Measurements from ENCODE around the gene NINJ1. TPM values are rescaled to one million over a fixed set of nuclear protein-coding genes. Genes with fewer than 3 reads are reported as not detected.

NINJ1 gene, protein sequence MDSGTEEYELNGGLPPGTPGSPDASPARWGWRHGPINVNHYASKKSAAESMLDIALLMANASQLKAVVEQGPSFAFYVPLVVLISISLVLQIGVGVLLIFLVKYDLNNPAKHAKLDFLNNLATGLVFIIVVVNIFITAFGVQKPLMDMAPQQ
- polyA plus RNA-seq (ENCODE audit: insufficient read length): 26.4 TPM

DNA sequence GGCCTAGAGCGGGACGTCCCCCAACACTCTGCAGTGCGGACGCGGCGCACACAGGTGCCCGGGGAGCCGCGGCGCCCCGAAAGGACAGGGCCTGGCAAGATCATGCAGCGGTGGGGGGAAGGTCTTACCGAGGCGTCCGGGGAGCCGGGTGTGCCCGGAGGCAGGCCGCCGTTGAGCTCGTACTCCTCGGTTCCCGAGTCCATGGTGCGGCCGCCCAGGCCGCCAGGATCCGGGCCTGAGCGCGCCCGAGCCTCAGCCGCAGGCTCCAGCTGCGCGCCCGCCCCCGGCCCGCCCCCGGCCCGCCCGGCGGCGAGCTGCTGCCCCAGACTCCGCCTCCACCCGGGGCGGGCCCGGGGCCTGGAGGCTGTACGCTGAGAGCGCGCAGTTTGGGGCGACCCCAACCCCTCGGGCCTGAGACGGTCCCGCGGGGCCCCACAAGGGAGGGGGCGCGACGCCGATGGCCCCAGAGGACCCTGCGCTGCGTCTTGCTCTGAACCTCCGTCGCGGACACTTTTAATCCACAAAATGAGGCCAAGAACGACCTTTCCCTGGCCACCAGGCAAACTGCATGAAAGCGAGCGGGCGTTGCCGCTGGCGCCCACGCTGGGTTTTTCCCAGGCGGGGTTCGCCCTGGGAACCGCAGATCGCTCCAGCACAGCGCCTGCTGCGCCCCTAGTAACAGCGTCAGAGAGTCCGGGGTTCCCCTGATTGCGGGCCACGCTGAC, at the start of gene NINJ1:
Gene NINJ1, minus strand, starts transcription at position 237 of the 725 bp plus-strand sequence. Its CDS starts 34 bp downstream, at position 203.
- DNase-seq (ENCODE audit: low read depth): peak; percentile 62

DNA sequence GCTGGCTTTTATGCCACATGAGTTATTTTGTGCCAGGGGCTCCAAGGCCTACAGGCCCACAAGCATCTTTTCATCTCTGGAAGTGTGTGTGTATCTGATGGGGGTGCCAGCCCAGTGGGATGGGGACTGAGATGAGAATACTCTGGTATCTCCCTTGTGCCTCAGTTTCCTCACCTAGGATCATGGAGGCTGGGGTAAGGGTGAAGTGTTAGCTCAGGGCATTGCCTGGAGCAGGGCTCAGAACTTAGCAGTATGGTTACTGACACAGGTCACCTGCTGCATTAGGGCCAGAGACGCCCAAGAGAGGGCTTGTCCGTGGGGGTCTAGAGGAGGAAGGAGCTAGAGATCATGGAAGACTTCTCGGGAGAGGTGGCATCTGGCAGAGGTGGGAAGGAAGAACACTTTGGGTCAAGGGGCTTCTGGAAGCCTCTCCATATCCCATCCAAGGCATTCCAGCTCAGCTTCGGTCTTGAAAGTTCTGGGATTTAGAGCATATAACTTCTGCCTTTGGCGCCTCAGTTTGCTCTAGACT, 49.1 kb upstream of the NINJ1 start:
- no peak for DNase-seq (ENCODE audit: low read depth)

DNA sequence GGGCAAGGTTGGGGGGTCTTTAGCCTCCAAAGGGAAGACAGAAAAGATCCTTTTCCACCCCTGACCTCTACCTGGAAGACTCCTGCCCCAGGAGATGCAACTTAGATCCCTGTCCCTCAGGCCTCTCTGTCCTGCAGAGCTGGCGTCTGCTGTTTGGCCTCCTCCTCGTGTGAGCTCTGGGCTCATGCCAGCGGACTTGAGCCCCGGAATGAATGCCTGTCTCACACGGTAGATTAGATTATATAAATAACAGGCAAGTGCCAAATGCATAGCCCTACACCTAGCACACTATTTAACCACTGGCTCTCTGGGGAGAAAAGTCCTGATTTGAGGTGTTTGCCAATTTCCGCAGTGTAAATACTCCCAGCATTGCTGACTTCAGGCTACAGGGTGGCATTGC, 48.5 kb upstream of the NINJ1 start:
- DNase-seq (ENCODE audit: low read depth): no peak

DNA sequence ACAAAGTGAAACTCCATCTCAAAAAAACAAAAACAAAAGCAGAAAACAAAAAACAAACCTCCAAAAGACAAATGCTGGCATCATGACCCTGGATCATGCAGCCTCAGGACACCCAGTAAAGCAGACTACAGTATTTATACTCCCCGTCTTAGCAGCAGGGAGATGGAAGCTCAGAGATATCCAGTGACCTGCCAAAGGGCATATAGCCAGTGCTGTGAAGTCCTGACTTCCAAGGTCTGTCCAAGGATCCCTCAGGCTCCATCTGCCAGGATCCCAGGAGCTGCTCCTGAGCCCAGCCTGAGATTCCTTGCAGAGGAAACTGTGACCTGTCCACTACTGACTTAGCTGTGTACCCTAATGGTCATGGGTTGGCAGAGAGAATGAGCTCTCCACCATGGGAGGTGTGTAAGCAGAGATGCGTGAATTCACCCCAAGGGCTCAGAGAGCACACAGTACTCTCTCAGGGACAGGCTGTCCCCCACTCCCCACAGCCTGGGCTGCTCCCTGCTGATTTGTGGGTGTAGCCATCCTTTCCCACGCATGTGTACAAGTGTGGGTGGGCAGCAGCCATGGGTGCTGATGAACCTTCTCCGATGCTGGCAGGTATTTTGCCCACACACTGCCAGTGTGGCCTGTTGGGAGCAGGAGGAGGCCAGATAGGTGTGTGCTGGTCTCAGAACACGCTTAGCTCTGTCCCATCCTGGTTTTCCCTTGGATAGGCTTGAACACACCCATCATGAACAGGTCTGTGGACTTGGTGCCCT, 47.8 kb upstream of the NINJ1 start:
- no peak for DNase-seq (ENCODE audit: low read depth)

DNA sequence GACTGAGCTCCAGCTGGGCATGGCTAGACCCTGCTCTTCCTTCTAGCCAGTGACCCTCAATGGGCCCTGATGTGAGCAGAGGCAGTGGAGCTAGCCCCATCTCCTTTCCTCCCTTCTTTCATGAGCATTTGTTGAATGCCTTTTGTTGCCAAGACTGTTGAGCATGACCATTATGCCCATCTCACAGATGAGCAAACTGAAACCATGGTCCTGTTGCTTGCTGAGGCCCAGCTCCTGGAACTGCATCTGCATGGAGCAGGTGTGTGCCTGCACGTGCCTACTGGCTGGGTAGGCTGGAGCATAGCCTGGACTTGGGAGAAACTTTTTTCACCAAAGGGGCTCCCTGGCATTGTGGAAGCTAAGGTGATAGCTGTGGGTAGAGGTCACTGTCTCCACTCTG, 46.9 kb upstream of the NINJ1 start:
- no peak for DNase-seq (ENCODE audit: low read depth)

DNA sequence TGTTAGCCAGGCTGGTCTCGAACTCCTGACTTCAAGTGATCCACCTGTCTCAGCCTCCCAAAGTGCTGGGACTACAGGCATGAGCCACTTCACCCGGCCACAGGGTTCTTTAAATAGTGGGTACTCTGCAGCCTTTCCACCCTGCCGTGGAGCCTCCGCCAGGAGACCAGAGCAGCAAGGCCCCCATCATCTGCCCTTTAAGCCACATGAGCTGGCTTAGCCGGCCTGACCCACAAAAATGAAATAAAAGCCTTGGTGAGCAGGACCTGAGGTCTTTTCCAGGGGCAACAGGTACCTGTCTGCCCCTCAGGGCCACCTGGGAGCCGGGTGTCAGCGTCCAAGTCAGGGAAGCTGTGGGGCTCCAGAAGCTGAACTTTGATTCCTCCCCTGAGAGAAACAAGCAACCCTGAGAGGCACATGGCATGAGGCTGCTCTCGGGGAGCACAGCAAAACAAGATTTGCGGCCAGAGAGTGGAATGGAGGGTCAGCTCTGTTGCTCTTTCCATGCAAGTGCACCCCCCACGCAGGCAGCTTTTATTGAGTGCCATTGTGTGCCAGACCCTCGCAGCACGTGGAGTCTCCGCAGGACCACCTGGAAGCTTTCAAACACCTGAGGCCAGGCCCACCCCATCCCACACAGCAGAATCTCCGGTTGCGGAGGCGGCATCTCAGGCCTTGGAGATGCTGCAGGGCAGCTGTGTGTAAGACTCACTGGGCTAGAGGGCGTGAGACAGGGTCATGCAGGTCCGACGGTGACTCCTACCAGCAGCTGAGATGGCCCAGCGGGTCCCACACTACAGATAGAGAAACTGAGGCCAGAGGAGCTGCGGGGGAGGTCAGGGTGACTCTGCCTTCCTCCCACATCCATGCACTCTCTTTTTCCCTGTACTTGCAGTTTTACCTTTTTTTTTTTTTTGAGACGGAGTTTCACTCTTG, 45.1 kb upstream of the NINJ1 start:
- no peak for DNase-seq (ENCODE audit: low read depth)

DNA sequence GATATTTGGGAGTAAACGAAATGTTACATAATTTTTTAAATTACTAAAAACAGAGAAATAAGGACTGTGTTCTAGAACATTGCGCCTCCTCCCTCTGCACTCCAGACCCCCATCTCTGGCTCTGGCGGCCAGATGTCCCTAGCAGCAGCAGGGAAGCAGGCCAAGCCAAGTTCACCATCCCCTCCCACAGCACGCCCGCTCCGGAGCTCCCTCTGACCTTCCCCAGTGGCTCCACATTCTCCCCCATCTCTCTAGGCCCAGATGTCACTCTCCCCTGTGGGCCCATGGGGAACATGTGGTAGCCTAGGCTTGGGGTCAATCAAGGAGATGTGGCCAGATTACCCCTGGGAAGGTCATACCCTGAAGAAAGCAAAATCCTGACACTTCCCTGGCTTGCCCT, 43.6 kb upstream of the NINJ1 start:
- DNase-seq (ENCODE audit: low read depth): no peak

DNA sequence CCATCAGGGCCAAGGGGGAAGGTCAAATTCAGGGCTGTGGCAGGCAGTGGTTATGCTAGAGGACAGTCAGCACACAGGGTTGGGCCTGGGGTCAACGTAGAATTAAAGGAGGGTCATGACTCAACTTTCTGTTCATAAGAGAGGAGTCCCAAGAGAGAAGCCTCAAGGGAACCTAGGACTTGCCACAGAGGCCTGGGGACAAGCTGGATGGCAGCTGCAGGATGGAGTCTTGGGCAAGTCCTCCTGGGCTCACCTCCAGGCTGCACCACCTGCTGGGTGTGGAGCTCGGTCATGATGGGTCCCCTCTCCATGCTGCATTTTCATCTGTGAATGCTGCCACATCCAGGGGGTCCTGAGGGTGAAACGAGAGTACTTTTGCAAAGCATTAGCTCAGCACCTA, 40.9 kb upstream of the NINJ1 start:
- no peak for DNase-seq (ENCODE audit: low read depth)

DNA sequence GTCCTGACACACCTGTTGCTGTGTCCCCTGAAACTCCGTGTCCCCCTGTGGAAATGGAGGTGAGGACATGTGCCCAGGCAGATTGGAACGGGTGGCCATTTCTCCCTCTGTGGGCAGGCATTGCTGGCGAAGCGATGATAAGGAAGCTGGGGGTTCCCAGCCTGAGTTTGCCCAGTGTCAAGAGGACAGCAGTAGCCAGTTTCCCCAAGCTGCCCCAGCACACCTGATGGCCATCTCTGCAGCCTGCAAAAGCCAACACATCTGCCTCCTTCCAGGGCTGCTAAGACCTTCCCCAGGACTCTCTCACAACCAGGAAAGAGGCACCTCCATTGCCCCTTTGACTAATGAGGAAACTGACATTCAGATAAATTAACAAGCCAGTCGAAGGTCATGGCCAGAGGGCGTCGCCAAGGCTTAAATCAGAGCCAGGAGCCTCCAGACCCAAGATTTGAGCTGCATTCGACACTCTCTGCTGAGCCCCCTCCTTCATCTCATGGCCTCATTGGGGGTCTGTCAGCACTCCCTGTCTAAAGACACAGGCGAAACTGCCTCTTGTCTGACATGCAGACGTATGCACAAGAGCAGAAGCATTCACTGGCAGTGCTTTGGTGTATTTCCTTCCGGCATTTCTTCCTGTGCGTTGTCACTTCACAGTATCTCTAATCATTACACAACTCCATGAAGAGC, 39.5 kb upstream of the NINJ1 start:
- DNase-seq (ENCODE audit: low read depth): no peak

DNA sequence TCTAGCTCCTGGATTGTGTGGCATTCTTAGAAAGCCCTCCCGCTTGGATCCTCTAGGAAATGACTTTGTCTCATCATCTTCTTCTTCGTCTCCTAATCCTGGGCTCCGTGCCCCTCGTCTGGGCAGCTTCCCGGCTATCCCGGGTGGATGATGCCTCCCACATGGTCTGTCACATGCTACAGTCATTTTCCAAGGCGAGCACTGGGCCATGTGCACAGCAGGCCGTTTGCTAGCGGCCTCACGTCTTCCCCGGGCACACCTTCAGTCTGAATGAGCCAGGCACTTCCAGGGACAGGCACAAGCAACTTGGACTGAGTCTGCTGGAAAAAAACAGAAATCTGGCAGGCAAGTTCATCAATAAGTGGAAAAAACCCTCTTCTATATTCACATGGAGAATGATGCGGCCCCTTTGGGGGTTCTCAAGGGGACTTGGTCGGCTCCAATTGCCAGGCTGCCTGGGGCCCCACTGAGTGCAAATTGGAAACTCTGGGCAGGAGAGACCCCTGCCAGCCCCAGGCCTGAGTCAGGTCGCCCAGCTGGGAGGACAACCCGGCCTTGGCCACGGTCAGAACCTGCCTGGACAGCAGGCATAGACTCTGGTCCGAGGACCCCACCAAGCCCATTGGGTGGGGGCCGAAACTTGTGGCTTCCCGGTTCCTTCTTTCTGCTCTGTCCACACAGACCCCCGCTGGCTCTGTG, 38.8 kb upstream of the NINJ1 start:
- DNase-seq (ENCODE audit: low read depth): no peak

DNA sequence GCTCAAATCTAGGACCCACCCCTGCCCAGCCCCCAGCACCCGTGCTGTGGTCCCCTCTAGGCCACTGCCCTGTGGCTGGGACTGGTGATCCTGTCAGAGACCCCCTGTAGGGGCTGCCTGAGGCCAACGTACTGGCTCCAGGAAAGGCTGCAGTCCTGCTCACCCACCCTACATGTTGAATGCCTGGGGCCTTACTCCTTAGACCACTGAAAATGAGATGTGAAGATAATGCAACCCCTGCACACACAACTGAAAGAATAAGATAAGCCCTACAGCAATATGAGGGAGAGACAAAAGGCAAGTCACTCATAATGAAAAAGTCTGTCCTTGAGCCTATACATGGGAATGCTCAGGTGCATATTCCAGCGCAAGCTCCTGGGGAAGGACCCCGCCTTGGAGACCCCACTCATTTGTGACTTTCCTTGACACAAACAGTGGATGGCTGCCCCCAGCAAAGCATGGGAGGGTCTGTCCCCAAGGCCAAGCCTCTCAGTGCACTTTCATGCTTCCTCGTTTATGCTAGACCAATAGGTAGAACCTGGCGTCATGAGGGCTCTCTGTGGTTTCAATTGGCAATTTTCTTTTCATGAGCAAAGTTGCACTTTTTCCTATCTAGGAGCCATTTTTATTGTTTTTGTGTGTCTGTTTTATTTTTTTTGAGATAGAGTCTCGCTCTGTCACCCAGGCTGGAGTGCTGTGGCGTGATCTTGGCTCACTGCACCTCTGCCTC, 37.4 kb upstream of the NINJ1 start:
- DNase-seq (ENCODE audit: low read depth): no peak

DNA sequence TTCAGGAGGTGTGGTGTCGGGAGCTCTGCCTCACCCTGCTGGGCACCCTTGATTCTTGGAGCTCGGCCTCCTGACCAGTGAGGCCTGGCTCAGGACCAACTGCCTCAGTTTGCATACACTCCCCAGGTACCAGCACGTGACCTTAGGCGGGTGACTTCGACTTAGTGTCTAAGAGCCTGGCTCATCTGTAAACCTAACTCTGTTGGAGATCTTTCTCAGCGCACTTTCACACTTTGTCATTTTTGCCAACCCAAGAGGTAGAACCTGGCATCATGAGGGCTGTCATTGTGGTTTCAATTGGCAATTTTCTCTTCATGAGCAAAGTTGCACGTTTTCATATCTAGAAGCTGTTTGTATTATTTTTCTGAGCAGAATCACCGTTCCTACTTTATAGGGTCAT, 36.5 kb upstream of the NINJ1 start:
- DNase-seq (ENCODE audit: low read depth): no peak

DNA sequence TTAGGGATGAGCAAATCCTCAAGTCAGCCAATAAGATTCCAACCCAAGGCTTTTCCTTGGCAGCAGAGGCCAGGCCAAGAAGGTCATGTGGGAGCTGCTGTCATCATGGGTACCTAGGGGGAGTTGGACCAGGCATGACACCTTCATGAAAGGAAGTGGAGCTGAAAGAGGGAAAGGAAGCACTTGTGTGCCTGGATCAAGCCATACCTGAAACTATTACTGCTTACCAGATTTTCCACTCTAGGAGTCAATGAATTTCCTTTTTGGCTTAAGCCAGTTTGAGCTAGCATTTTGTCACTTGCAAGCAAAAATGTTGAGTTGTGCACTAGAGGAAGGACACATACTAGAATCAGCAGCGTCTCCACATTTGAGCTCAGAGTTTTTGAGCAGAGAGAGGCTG, 35.4 kb upstream of the NINJ1 start:
- no peak for DNase-seq (ENCODE audit: low read depth)

DNA sequence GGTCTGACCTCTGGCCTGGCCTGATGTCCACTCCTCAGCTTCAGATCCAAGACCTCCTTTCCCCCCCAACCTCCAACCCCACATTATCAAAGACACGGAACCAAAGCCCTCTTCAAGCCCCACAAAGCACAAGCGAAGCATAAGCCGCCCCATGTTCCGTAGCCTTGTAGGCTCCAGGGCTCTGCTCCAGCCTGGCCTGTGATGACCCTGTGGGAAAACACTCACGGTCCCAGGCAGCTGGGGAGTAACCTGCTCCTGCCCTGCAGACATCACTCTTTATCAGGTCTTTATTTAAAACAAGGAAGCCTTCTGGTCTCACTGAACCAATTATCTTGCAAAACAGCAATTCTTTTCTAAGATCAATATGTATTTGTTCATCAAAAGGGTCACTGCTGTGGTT, 34.5 kb upstream of the NINJ1 start:
- DNase-seq (ENCODE audit: low read depth): no peak

DNA sequence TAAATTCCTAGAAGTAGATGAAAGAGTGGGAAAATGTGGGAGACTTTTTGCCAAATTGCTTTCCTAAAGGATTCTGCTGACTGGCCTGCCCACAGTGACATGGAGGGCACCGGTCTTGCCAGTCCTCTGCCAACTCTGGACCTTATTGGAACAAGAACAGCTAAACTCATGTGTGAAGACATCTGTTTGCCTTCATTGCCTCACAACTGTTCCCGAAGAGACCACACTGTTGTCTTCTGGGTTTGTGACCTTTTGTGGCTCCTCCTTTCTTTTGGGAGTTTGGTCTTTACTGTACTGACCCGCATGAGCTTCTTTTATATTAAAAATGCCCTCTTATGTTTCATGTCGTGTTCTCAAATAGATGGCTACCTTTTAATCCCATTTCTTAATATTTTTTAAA, 33.8 kb upstream of the NINJ1 start:
- no peak for DNase-seq (ENCODE audit: low read depth)

DNA sequence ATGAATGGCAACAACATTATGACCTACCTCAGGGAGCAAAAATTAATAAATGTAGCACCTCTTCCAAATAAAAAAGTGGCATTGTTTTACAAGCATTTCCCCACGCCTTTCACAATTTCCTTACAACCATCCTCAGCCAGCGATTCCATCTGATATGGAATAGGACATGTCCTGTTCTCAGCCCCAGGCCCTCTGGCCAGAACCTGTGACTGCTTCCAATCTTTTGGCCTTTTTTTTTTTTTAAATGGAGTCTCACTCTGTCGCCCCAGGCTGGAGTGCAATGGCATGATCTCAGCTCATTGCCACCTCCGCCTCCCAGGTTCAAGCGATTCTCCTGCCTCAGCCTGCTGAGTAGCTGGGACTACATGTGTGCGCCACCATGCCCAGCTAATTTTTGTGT, 33.1 kb upstream of the NINJ1 start:
- no peak for DNase-seq (ENCODE audit: low read depth)

DNA sequence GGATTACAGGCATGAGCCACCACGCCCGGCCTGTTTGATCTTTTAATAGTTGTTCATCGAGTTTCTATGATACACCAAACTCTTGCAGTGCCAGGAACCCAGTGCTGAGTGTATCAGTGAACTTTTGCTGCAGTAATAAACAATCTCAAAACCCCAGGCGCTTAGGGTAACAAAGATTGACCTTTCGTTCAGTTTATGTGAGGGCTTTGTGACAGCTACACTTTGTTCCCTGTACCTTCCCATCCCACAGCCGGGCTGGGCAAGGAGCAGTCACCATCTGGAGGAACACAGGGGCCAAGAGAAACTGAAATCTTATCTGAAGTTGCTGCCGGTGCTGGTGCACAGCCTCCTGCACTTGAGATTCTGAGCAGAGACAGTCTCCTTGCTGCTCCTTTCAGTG, 32.6 kb upstream of the NINJ1 start:
- DNase-seq (ENCODE audit: low read depth): no peak

DNA sequence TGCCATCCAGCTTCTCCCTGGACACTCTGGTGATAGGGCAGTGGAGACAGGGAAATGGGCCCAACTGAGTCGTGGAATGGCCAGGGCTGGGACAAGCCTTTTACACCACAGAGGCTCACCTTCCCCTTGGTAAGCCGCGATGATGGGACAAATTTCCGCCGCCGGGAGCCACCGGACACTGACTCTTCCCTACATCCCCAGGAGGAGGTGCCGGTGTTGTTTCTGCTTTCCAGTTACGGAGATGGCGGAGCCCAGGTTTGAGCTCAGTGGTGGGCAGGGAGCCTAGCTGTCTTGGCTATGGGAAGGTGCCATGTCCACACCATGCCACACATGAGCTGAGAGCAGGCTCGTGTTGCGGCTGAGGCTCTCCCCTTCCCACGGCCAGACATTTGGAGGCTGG, 30.0 kb upstream of the NINJ1 start:
- DNase-seq (ENCODE audit: low read depth): no peak

DNA sequence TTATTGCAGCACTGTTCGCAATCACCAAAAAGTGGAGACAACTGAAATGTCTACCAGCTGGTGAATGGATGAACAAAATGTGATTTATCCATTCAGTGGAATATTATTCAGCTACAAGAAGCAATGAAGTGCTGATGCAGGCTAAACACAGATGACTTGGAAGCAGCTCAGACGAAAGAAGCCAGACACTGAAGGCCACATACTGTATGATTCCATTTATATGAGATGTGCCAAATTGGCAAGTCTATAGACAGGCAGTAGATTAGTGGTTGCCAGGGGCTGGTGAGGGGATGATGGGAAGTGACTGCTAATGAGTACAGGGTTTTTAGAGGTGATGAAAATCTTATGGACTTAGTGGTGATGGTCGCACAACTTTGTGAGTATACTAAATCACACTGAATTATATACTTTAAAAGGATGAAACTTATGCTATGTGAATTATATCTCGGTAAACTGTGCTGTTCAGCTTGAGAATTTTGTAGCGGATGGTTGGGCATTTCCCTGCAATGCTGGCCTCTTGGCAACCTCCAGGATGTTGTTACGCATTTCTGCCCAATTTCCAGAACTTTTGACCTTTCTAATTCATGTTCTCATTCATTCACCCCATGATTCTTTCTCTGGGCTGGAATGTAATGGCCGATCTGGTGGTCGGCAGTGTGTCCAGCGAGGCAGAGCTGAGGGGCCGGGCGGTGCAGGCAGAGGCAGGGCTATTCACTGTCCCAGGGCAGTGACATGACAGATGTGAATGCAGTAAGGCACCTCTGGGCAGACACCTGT, 27.9 kb upstream of the NINJ1 start:
- DNase-seq (ENCODE audit: low read depth): peak; percentile 57

Measured in forelimb muscle (tissue), 1 donor.